ENCODE measurements around the gene MRPS33.
A peak's percentile ranks its signal among the peaks of the same experiment; 100 is the strongest.
"Not testable (repeated sequence)": the region's sequence is repeated elsewhere in the genome, so short reads cannot be mapped to it uniquely, and the experiment has no call there.

The MRPS33 gene

DNA sequence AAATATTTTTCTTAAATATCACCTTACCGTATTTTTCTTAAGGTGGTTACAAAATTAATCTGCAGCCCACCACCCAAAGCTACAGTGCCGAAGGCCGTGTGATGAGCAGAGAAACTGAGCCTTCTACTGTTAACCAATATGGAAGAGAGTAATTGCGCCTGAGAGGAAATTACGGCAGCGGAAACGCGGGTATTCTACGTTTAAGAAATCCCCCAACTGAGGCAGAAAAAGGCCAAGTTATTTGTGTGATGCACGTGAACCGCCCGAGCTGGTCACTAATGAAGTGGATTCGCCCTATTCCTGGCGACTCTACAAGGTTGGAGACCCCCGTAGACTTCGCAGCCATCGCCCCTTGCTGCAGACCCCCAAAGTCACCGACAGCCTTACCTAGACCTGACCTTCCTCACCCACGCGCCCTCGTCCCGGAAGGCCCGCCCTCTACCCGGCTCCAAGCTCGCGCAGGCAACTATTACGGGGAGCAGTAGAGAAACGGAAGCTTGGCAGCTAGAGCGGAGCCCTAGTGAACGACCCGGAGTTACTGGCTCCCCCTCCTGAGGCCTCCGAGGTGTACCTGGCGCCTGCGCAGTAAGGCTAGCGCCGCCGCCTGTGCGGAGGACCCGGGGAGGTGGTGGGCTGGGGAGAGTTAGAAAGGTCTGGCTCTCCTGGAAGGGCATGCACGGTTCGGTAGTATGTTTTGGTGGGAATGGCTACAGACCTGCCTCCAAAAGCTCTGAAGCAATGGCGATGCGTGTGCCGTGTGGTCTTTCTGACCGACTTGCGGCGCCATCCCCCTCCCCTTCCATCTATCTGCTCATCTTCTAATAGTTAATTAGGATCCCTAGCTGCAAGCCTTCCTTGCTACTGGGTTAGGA lies at the start of gene MRPS33:
TSS of gene MRPS33 (minus strand) at position 429 of the 872 bp plus-strand sequence. CDS start 4,319 bp downstream, outside the sequence.
- peak; percentile 91 for DNase-seq

DNA sequence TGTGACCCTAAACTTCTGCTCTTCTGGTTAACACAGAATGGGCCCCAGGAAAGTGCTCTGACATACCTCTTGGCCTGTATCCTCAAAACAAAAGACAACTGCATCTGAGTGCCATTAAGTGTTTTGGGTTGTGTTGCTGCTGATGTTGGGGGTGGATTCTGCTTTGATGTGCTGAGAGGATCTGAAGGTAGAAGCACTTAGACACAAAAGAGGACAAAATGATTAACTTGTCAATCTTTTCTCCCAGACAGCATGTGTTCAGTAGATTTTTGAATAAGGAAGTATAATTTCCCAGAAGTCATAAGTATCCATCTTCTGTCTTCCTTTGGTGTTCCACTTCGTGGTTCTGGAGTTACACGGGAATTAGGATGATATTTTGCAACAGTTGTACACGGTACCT lies 43.0 kb upstream of the MRPS33 start:
- DNase-seq: no peak

DNA sequence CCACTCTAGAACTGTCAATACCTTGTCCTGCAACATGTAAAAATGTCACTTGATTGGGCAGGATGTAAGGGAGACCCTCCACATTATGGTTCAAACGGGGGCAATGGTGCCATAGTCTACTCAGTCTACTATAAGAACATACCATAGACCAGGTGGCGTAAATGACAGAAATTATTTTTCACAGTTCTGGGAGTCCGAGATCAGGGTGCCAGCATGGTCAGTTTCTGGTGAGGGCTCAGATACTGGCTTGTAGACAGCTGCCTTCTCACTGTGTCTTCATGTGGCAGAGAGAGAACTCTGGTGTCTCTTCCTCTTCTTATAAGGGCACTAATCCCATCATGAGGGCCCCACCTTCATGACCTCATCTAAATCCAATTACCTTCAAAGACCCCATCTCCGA lies 40.4 kb upstream of the MRPS33 start:
- DNase-seq: no peak

DNA sequence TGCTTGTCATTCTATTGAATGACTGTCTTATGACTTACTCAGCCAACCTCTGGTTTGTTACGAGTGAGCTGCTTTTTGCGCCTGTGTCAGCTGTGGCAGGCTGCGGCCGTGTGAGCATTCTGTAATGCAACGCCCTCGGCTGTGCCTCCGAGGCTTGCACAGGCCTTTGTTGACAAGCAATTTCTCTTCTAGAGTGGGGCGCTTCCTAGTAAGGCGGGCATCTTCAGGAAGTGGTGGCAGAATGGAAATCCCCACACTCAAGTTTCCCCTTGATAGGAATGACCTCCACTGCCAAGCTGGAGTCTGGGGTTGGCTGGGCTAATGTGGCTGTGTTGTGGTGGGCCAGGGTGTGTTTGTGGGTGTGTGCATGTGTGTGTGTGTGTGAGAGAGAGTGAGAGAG lies 38.9 kb upstream of the MRPS33 start:
- no peak for DNase-seq

DNA sequence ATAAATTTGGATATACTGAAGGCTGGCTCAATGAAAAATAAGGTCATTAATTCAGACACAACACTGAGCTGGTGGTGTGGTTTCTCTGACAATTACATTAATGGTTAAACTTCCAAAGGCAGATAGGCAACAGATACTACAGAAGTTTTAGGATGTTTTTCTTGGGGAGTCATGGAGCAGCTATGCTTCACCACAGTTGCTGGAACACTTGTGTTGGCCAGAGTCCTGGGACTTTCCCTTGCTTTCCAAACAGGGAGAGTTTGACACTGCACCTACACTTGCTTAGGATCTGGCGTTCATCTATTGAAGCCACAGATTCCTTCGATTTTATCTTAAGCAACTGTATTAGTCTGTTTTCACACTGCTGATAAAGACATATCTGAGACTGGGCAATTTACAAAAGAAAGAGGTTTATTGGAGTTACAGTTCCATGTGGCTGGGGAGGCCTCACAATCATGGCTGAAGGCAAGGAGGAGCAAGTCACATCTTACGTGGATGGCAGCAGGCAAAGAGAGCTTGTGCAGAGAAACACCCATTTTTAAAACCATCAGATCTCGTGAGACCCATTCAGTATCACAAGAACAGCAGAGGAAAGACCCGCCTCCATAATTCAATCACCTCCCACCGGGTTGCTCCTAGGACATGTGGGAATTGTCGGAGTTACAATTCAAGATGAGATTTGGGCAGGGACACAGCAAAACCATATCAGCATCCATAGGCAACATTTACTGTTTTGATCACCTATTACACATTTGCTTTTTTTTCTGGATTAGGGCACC lies 31.3 kb upstream of the MRPS33 start:
- no peak for DNase-seq

DNA sequence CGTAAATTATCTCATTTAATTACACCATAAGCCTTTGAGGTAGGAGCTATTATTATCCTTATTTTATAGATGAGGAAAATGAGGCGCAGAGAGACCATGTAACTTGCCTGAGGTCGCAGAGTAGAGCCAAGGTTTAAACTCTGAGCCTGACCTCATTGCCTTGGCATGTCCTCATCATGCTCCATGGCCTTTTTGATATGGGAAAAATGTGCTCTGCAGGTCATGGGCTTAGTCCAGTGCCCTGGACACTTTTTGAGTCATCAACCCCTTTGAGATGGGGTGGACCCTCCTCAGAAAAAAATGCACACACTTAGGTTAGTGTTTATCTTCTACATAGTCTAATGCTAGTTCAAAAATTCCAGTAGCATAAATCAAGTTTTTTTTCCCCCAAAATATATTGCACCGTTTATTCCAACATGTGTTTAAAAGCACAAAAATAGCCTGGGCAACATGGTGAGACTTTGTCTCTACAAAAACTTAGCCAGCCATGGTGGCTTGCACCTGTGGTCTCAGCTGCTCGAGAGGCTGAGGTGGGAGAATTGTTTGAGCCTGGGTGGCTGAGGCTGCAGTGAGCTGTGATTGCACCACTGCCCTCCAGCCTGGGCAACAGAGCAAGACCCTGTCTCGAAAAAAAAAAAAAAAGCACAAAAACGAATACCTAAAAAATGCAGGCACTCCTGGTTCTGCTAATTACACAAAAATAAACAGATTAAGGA lies 30.5 kb upstream of the MRPS33 start:
- DNase-seq: no peak

GRCh38 chr7:141043616-141044015 lies 28.9 kb upstream of the MRPS33 start:
- no peak for DNase-seq

DNA sequence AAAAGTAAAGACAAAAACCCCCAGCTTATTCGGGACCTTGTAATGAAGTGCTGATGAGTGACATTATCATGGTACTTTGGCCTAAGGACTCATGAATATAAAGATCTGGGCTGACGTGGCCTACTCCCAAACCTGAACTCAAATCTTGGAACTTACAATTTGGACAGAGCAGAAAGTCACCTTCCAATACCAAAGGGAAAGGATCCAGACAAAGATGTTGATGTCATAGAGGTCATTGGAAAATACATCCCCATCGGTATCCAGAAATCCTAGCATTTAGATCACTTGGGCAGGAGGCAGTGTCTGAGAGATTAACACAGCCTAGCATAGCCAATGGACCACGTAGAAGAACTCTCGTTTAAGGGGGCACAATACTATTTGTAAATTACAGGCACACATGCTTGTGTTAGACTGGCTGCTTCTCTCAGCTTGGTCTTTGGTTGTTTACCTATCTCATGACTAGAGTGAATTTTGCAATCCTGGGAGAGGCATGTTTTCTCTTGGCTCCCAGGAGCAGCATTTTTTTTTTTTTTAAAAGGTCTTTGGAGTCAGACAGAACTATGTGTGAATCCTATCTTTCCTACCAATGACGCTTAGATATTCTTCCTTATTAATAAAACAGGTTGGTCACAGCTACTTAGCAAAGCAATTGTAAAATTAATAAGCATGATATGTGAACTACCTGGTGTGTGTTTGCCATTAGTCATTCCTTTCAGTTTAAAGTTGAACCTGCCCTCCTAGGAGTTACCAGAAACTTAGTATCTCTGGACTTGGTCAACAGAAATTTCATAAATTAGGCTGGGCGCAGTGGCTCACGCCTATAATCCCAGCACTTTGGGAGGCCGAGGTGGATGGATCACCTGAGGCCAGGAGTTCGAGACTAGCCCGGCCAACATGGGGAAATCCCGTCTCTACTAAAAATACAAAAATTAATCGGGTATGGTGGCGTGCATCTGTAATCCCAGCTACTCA lies 27.8 kb upstream of the MRPS33 start:
- DNase-seq: no peak

GRCh38 chr7:141039376-141039775 lies 24.6 kb upstream of the MRPS33 start:
- no peak for DNase-seq

DNA sequence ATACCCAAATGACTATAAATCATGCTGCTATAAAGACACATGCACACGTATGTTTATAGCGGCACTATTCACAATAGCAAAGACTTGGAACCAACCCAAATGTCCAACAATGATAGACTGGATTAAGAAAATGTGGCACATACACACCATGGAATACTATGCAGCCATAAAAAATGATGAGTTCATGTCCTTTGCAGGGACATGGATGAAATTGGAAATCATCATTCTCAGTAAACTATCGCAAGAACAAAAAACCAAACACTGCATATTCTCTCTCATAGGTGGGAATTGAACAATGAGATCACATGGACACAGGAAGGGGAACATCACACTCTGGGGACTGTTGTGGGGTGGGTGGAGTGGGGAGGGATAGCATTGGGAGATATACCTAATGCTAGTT lies 23.3 kb upstream of the MRPS33 start:
- DNase-seq: not testable (repeated sequence)

- DNase-seq: not testable (repeated sequence)
Measured at GRCh38 chr7:141032539-141033323, 18.0 kb upstream of the MRPS33 start.

DNA sequence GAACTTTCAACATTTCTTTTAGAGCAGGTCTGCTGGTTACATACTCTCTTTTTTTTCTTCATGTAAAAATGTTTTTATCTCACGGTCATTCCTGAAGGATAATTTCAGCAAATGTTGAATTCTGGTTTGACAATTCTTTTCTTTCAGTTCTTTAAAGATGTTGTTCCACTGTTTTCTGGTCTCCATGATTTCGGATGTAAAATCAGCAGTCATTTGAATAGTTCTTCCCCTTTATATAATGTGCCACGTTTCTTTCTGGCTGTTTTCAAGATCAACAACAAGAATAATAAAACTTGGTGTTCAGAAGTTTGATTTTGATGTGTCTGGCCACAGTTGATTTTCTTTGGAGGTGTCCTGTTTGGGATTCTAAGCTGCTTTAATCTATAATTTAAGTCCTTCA lies 14.0 kb upstream of the MRPS33 start:
- DNase-seq: no peak

GRCh38 chr7:141027043-141027442 lies 12.3 kb upstream of the MRPS33 start:
- no peak for DNase-seq

DNA sequence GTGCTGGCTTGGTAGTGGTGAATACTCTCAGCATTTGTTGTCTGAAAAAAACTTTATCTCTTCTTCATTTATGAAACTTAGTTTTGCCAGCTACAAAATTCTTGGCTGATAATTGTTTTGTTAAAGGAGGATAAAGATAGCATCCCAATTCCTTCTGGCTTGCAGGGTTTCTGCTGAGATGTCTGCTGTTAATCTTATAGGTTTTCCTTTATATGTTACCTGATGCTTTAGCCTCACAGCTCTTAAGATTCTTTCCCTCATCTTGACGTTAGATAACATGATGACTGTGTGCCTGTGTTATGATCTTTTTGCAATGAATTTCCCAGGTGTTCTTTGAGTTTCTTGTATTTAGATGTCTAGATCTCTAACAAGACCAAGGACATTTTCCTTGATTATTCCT lies 9.9 kb upstream of the MRPS33 start:
- no peak for DNase-seq

- no peak for DNase-seq
Measured at GRCh38 chr7:141023295-141023694, 8.5 kb upstream of the MRPS33 start.

DNA sequence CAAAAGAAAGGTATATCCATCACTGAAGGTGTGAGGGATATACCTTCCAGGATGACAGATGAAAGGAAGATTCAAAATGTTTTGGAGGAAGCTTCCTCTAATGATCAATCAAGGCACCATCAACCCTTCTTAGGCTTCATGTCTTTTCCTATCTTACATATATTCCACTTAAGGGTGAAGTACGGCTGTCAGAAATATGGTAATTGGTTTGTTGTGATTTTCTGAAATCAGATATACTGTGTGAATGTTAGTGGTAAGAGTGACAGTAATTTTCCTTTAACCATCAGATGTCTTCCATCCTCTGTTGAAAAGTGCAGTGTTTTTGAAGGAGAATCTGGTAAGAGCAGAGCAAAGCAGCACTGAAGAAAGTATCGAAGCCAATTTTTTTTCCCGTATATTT lies 2.8 kb upstream of the MRPS33 start:
- no peak for DNase-seq

DNA sequence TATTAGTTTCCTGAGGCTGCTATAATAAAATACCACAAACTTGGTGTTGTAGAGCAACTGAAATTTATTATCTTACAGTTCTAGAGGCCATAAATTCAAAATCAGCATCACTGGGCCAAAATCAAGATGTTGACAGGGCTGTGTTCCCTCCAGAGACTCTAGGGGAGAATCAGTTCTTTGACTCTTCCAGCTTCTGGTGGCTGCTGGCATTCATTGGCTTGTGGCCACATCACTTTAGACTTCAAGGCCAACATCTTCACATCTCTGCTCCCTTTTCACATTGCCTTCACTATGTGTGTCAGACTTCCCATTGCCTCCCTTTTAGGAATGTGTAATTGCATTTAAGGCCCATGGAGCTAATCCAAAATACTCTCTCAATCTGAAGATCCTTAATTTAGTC lies 1.6 kb upstream of the MRPS33 start:
- no peak for DNase-seq

- DNase-seq: peak; percentile 0
Measured at GRCh38 chr7:141014125-141014523, 628 bp downstream of the MRPS33 start.

GRCh38 chr7:141013345-141013715 lies 1.4 kb downstream of the MRPS33 start:
- DNase-seq: no peak

DNA sequence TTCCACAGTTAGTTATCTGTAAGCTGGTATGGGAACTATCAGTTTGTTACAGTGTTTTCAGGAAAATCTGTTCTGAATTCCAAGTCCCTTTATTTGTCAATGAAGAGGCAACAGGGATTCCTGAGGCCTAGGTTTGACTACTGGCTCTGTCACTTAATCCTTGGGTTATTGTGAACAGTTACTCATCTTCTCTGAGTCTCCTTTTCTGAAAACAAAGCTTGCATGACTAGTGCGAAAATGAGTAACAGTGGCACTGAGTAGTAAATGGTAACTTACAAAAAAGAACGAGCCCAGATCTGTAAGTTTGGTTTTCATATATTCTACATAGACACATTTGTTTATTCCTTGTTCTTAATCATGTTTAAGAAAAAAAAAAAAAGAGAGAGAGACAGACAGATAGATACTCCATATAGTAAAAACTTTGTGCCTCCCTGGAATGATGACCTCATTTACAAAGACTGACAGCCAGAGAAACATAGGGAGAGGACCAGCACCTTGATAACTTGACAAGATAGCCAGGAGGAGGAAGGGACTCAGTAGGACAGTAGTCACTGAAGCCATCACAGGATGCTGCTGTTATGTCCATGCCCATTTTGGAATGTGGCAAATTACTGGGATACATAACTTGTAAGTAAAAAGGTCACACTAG lies 1.9 kb downstream of the MRPS33 start:
- DNase-seq: peak; percentile 1
